WTC11 (cell line): ENCODE results near the gene CDH1.

Experiments used
- CTCF ChIP-seq: fragments of 200-600 bp; IDR thresholded peaks from 2 replicates; pipeline ENCODE4 v1.8.0; 2022; ENCODE audit warnings: antibody characterized with exemption
- FOXK1 ChIP-seq: sonication (generic); formaldehyde crosslinking; IDR thresholded peaks from 2 replicates; pipeline ENCODE4 v1.8.0; 2022; ENCODE audit warnings: mild to moderate bottlenecking, moderate library complexity, missing genetic modification reagents
- GABPB1 ChIP-seq: sonication (generic); formaldehyde crosslinking; IDR thresholded peaks from 2 replicates; pipeline ENCODE4 v1.8.1; 2023; ENCODE audit warnings: mild to moderate bottlenecking, missing genetic modification reagents
- NR3C1 ChIP-seq: sonication (generic); formaldehyde crosslinking; conservative IDR thresholded peaks from 2 replicates; pipeline ENCODE4 v1.8.1; 2023; ENCODE audit warnings: low read depth, mild to moderate bottlenecking, missing genetic modification reagents
- SP1 ChIP-seq: sonication (generic); formaldehyde crosslinking; conservative IDR thresholded peaks from 2 replicates; pipeline ENCODE4 v1.8.1; 2022; ENCODE audit warnings: missing genetic modification reagents
- ZNF416 ChIP-seq: fragments of 250-450 bp; sonication (Bioruptor Pico); IDR thresholded peaks from 2 replicates; pipeline ENCODE4 v1.9.0; 2021; ENCODE audit warnings: mild to moderate bottlenecking, inconsistent platforms
- ZSCAN18 ChIP-seq: fragments of 250-450 bp; sonication (Bioruptor Pico); IDR thresholded peaks from 2 replicates; pipeline ENCODE4 v2.1.2; 2022; ENCODE audit warnings: mild to moderate bottlenecking, moderate library complexity
- TF ChIP-seq, protein P1 (sequence below): sonication (generic); formaldehyde crosslinking; IDR thresholded peaks from 2 replicates; pipeline ENCODE4 v1.8.0; 2023; ENCODE audit warnings: missing genetic modification reagents
- TF ChIP-seq, protein P2 (sequence below): sonication (generic); formaldehyde crosslinking; IDR thresholded peaks from 2 replicates; pipeline ENCODE4 v1.8.0; 2022; ENCODE audit warnings: mild to moderate bottlenecking, missing genetic modification reagents

- TF ChIP-seq CTCF, result no peak
- TF ChIP-seq, protein P1, sequence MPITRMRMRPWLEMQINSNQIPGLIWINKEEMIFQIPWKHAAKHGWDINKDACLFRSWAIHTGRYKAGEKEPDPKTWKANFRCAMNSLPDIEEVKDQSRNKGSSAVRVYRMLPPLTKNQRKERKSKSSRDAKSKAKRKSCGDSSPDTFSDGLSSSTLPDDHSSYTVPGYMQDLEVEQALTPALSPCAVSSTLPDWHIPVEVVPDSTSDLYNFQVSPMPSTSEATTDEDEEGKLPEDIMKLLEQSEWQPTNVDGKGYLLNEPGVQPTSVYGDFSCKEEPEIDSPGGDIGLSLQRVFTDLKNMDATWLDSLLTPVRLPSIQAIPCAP, result no peak
- no peak for TF ChIP-seq ZSCAN18 (CRISPR knock-in tag)
- TF ChIP-seq ZNF416 (CRISPR knock-in tag), result no peak
- TF ChIP-seq FOXK1 (CRISPR knock-in tag), result no peak
- TF ChIP-seq, protein P2, sequence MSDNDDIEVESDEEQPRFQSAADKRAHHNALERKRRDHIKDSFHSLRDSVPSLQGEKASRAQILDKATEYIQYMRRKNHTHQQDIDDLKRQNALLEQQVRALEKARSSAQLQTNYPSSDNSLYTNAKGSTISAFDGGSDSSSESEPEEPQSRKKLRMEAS (CRISPR knock-in tag), result no peak
- TF ChIP-seq SP1, result no peak
- no peak for TF ChIP-seq NR3C1
- TF ChIP-seq GABPB1, result no peak
Observed at GRCh38 chr16:68779891-68780290, 42.8 kb downstream of the CDH1 start.
